ENCODE data around the gene RNU7-1. TPM values are rescaled to one million over a fixed set of nuclear protein-coding genes. Genes with fewer than 3 reads are reported as not detected.

The RNU7-1 gene
- total RNA-seq, 1 experiment from 2014 or later = not detected

DNA sequence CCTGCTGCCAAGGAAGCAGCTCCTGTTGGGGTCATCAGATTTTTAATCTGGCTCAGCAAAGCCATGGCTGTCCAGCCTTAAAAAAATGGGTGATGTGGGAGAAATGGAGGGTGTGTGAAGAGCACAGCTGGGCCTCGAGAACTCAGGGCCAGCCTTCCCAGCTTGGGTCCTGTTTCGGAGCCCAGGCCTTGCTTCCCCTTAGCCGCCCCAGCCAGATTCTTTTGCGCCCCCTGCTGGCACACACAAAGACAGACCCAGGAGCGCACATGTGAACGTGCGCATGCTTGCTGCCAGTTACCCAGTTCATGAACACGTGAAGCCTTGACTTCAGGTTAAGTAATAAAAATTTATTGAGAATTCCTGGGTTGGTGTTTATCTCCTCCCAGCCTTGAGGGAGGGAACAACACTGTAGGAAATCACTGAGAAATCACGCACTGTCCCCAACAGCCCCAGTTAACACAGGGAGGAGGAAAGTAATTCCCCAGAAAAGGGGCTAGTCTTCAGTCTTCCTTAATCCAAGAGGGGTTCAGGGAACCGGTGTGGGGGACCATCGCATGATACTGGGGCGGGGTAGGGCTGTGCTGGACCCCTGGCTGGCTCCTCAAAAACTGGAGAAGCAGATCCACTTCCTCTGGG lies 21.5 kb downstream of the RNU7-1 start (continued):
- TF ChIP-seq, protein P1, sequence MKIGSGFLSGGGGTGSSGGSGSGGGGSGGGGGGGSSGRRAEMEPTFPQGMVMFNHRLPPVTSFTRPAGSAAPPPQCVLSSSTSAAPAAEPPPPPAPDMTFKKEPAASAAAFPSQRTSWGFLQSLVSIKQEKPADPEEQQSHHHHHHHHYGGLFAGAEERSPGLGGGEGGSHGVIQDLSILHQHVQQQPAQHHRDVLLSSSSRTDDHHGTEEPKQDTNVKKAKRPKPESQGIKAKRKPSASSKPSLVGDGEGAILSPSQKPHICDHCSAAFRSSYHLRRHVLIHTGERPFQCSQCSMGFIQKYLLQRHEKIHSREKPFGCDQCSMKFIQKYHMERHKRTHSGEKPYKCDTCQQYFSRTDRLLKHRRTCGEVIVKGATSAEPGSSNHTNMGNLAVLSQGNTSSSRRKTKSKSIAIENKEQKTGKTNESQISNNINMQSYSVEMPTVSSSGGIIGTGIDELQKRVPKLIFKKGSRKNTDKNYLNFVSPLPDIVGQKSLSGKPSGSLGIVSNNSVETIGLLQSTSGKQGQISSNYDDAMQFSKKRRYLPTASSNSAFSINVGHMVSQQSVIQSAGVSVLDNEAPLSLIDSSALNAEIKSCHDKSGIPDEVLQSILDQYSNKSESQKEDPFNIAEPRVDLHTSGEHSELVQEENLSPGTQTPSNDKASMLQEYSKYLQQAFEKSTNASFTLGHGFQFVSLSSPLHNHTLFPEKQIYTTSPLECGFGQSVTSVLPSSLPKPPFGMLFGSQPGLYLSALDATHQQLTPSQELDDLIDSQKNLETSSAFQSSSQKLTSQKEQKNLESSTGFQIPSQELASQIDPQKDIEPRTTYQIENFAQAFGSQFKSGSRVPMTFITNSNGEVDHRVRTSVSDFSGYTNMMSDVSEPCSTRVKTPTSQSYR (CRISPR knock-in tag; IDR thresholded peaks at IDR 0.05) = no peak
- TF ChIP-seq, protein P2, sequence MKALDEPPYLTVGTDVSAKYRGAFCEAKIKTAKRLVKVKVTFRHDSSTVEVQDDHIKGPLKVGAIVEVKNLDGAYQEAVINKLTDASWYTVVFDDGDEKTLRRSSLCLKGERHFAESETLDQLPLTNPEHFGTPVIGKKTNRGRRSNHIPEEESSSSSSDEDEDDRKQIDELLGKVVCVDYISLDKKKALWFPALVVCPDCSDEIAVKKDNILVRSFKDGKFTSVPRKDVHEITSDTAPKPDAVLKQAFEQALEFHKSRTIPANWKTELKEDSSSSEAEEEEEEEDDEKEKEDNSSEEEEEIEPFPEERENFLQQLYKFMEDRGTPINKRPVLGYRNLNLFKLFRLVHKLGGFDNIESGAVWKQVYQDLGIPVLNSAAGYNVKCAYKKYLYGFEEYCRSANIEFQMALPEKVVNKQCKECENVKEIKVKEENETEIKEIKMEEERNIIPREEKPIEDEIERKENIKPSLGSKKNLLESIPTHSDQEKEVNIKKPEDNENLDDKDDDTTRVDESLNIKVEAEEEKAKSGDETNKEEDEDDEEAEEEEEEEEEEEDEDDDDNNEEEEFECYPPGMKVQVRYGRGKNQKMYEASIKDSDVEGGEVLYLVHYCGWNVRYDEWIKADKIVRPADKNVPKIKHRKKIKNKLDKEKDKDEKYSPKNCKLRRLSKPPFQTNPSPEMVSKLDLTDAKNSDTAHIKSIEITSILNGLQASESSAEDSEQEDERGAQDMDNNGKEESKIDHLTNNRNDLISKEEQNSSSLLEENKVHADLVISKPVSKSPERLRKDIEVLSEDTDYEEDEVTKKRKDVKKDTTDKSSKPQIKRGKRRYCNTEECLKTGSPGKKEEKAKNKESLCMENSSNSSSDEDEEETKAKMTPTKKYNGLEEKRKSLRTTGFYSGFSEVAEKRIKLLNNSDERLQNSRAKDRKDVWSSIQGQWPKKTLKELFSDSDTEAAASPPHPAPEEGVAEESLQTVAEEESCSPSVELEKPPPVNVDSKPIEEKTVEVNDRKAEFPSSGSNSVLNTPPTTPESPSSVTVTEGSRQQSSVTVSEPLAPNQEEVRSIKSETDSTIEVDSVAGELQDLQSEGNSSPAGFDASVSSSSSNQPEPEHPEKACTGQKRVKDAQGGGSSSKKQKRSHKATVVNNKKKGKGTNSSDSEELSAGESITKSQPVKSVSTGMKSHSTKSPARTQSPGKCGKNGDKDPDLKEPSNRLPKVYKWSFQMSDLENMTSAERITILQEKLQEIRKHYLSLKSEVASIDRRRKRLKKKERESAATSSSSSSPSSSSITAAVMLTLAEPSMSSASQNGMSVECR (CRISPR knock-in tag; IDR thresholded peaks at IDR 0.05; ENCODE audit: borderline replicate concordance) = peak; percentile 63; the same call in 1 of the 2 replicates
- TF ChIP-seq, protein P3, sequence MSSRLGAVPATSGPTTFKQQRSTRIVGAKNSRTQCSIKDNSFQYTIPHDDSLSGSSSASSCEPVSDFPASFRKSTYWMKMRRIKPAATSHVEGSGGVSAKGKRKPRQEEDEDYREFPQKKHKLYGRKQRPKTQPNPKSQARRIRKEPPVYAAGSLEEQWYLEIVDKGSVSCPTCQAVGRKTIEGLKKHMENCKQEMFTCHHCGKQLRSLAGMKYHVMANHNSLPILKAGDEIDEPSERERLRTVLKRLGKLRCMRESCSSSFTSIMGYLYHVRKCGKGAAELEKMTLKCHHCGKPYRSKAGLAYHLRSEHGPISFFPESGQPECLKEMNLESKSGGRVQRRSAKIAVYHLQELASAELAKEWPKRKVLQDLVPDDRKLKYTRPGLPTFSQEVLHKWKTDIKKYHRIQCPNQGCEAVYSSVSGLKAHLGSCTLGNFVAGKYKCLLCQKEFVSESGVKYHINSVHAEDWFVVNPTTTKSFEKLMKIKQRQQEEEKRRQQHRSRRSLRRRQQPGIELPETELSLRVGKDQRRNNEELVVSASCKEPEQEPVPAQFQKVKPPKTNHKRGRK (CRISPR knock-in tag; IDR thresholded peaks at IDR 0.05; ENCODE audit: borderline replicate concordance) = no peak
- TF ChIP-seq JAZF1 (CRISPR knock-in tag; IDR thresholded peaks at IDR 0.05) = no peak
- TF ChIP-seq SP1 (CRISPR knock-in tag; conservative IDR thresholded peaks at IDR 0.05) = no peak; the same call in 1 of the 2 replicates
- no peak for TF ChIP-seq ZNF232 (CRISPR knock-in tag; IDR thresholded peaks at IDR 0.05)
- TF ChIP-seq ELF4 (CRISPR knock-in tag; IDR thresholded peaks at IDR 0.05; ENCODE audit: low read depth) = no peak
- TF ChIP-seq NR1H2 (CRISPR knock-in tag; IDR thresholded peaks at IDR 0.05) = no peak
- no peak for TF ChIP-seq ATF1 (CRISPR knock-in tag; IDR thresholded peaks at IDR 0.05)

DNA sequence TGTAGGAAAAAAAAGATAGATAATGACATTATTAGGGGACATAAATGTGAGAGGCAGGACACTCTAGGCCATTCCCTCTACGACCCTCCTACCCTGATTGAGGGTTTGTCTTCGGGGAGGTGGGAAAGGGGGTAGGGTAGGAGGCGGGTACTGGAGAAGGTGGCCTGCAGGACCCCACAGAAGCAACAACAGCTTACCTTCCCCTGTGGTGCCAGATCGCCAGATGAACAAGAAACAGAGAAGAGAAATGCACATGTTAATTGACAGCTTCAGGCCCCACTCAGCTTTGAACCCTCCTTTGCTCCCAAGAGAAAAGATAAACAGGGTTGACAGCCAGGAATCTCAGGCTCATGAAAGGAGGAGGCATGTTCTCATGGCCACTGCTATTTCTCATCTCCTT lies 22.1 kb downstream of the RNU7-1 start:
- no peaks in the 10 kb centered on the region for H3K27me3 Mint-ChIP-seq (ENCODE audit: low read depth)
- no peak for ATAC-seq
- TF ChIP-seq, protein P4, sequence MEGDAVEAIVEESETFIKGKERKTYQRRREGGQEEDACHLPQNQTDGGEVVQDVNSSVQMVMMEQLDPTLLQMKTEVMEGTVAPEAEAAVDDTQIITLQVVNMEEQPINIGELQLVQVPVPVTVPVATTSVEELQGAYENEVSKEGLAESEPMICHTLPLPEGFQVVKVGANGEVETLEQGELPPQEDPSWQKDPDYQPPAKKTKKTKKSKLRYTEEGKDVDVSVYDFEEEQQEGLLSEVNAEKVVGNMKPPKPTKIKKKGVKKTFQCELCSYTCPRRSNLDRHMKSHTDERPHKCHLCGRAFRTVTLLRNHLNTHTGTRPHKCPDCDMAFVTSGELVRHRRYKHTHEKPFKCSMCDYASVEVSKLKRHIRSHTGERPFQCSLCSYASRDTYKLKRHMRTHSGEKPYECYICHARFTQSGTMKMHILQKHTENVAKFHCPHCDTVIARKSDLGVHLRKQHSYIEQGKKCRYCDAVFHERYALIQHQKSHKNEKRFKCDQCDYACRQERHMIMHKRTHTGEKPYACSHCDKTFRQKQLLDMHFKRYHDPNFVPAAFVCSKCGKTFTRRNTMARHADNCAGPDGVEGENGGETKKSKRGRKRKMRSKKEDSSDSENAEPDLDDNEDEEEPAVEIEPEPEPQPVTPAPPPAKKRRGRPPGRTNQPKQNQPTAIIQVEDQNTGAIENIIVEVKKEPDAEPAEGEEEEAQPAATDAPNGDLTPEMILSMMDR (IDR thresholded peaks at IDR 0.05) = no peak
- TF ChIP-seq JAZF1 (CRISPR knock-in tag; IDR thresholded peaks at IDR 0.05) (no peak), MXD4 (CRISPR knock-in tag; IDR thresholded peaks at IDR 0.05; ENCODE audit: borderline replicate concordance) (no peak), ATF1 (CRISPR knock-in tag; IDR thresholded peaks at IDR 0.05) (no peak), CREB1 (CRISPR knock-in tag; IDR thresholded peaks at IDR 0.05) (no peak), ELF4 (CRISPR knock-in tag; IDR thresholded peaks at IDR 0.05; ENCODE audit: low read depth) (no peak), FOXK1 (CRISPR knock-in tag; IDR thresholded peaks at IDR 0.05) (no peak)
- TF ChIP-seq, protein P5, sequence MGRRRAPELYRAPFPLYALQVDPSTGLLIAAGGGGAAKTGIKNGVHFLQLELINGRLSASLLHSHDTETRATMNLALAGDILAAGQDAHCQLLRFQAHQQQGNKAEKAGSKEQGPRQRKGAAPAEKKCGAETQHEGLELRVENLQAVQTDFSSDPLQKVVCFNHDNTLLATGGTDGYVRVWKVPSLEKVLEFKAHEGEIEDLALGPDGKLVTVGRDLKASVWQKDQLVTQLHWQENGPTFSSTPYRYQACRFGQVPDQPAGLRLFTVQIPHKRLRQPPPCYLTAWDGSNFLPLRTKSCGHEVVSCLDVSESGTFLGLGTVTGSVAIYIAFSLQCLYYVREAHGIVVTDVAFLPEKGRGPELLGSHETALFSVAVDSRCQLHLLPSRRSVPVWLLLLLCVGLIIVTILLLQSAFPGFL (CRISPR knock-in tag; IDR thresholded peaks at IDR 0.05; ENCODE audit: borderline replicate concordance) = no peak
- TF ChIP-seq, protein P6, sequence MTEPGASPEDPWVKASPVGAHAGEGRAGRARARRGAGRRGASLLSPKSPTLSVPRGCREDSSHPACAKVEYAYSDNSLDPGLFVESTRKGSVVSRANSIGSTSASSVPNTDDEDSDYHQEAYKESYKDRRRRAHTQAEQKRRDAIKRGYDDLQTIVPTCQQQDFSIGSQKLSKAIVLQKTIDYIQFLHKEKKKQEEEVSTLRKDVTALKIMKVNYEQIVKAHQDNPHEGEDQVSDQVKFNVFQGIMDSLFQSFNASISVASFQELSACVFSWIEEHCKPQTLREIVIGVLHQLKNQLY (CRISPR knock-in tag; IDR thresholded peaks at IDR 0.05) = no peak
- TF ChIP-seq, protein P7, sequence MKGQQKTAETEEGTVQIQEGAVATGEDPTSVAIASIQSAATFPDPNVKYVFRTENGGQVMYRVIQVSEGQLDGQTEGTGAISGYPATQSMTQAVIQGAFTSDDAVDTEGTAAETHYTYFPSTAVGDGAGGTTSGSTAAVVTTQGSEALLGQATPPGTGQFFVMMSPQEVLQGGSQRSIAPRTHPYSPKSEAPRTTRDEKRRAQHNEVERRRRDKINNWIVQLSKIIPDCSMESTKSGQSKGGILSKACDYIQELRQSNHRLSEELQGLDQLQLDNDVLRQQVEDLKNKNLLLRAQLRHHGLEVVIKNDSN (CRISPR knock-in tag; IDR thresholded peaks at IDR 0.05) = no peak
- TF ChIP-seq, protein P8, sequence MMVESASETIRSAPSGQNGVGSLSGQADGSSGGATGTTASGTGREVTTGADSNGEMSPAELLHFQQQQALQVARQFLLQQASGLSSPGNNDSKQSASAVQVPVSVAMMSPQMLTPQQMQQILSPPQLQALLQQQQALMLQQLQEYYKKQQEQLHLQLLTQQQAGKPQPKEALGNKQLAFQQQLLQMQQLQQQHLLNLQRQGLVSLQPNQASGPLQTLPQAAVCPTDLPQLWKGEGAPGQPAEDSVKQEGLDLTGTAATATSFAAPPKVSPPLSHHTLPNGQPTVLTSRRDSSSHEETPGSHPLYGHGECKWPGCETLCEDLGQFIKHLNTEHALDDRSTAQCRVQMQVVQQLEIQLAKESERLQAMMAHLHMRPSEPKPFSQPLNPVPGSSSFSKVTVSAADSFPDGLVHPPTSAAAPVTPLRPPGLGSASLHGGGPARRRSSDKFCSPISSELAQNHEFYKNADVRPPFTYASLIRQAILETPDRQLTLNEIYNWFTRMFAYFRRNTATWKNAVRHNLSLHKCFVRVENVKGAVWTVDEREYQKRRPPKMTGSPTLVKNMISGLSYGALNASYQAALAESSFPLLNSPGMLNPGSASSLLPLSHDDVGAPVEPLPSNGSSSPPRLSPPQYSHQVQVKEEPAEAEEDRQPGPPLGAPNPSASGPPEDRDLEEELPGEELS (CRISPR knock-in tag; IDR thresholded peaks at IDR 0.05) = no peak
- H3K4me1 Mint-ChIP-seq = peaks cover 56% of the 10 kb centered on the region
- ChIA-PET CTCF (interaction anchor here (1.0 to 9.7 kb wide), 5 partner anchors 14 to 143 kb away, joined by 3 to 296 read pairs (median 16); partner anchors contain the start of genes C12orf57, C1RL, PTPN6 and RNU7-1), POLR2A (interaction anchor here (6.6 kb wide), 1 partner anchor 21 kb away, joined by 167 read pairs; the partner anchor contains the start of genes C12orf57 and RNU7-1)
- no peak overlapping the region for H3K4me3 Mint-ChIP-seq
- H3K27ac Mint-ChIP-seq = peak overlapping the region; percentile 91
- no peaks in the 10 kb centered on the region for H3K9me3 Mint-ChIP-seq
- peaks cover 46% of the 10 kb centered on the region for H3K36me3 Mint-ChIP-seq
- no peak for DNase-seq (ENCODE audit: low spot score)

All from WTC11 (cell line).